ENCODE results near the gene COL6A1. TPM values are rescaled to one million over a fixed set of nuclear protein-coding genes. Genes with fewer than 3 reads are reported as not detected.

Gene COL6A1
- total RNA-seq, 1 experiment from 2014 or later = 87.5 TPM

- no peaks in the 10 kb centered on the region for H4K20me1 ChIP-seq (ENCODE audit: insufficient read depth)
- peak overlapping the region; percentile 10; the same call in 1 of the 2 replicates for H3K27ac ChIP-seq (ENCODE audit: low read depth, low read length)
- H3K36me3 ChIP-seq (ENCODE audit: control insufficient read depth in 1 of 2, insufficient read depth in 2 of 2, low read length in 2 of 2) = no peaks in the 10 kb centered on the region
- H2AFZ ChIP-seq (ENCODE audit: low read depth, low read length, poor library complexity, severe bottlenecking) = no peak overlapping the region
- H3K9me3 ChIP-seq (ENCODE audit: control insufficient read depth in 1 of 2, insufficient read depth in 1 of 2, low read depth in 1 of 2, low read length in 2 of 2) = no peaks in the 10 kb centered on the region
- TF ChIP-seq SP1 (IDR thresholded peaks at IDR 0.05; ENCODE audit: low read depth) (no peak), JUND (IDR thresholded peaks at IDR 0.05) (no peak), FOSL1 (IDR thresholded peaks at IDR 0.05; ENCODE audit: low read depth) (no peak), CTCF (IDR thresholded peaks at IDR 0.05 in 2 of 3, conservative IDR thresholded peaks at IDR 0.05 in 1 of 3; ENCODE audit: borderline replicate concordance in 1 of 3, insufficient read depth in 1 of 3, low read depth in 2 of 3, low read length in 2 of 3) (no peak), ZFX (IDR thresholded peaks at IDR 0.05) (no peak), RAD21 (IDR thresholded peaks at IDR 0.05; ENCODE audit: low read depth) (no peak), ZBTB33 (IDR thresholded peaks at IDR 0.05; ENCODE audit: extremely low read depth, insufficient replicate concordance, low read length) (no peak), POLR2A (IDR thresholded peaks at IDR 0.05; ENCODE audit: borderline replicate concordance, extremely low read depth, insufficient read depth, insufficient read length) (no peak), ELF1 (IDR thresholded peaks at IDR 0.05; ENCODE audit: borderline replicate concordance, low read depth) (no peak), REST (IDR thresholded peaks at IDR 0.05; ENCODE audit: low read depth) (no peak), EGR1 (IDR thresholded peaks at IDR 0.05; ENCODE audit: low read depth) (no peak), EZH2 (IDR thresholded peaks at IDR 0.05) (no peak), POLR2AphosphoS5 (IDR thresholded peaks at IDR 0.05; ENCODE audit: low read depth, low read length) (no peak), ATF3 (IDR thresholded peaks at IDR 0.05) (no peak), ZNF274 (IDR thresholded peaks at IDR 0.05; ENCODE audit: low read depth, low read length) (no peak), EZH2phosphoT487 (IDR thresholded peaks at IDR 0.05; ENCODE audit: borderline replicate concordance) (no peak), CEBPB (IDR thresholded peaks at IDR 0.05; ENCODE audit: low read depth) (no peak)
- TF ChIP-seq, protein P1, sequence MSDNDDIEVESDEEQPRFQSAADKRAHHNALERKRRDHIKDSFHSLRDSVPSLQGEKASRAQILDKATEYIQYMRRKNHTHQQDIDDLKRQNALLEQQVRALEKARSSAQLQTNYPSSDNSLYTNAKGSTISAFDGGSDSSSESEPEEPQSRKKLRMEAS (IDR thresholded peaks at IDR 0.05) = no peak
- no peak overlapping the region for H3K9ac ChIP-seq (ENCODE audit: low read length)
- H3K79me2 ChIP-seq (ENCODE audit: insufficient read depth, low read length) = no peaks in the 10 kb centered on the region
- H3K4me3 ChIP-seq (replicated peaks in 1 of 2; ENCODE audit: low read depth in 1 of 2, low read length in 2 of 2) = no peak overlapping the region
- H3K4me2 ChIP-seq (ENCODE audit: low read length) = peak overlapping the region; percentile 59
- no peaks in the 10 kb centered on the region for H3K27me3 ChIP-seq (ENCODE audit: insufficient read depth, low read length)
- ATAC-seq (peak; percentile 99), DNase-seq (ENCODE audit: low read depth, low spot score) (peak; percentile 12)
- no TSS peak for BruUV-seq (replicated peaks)
- intact Hi-C loops (cut with micrococcal nuclease) = no loop called here
- ChIA-PET RAD21 (ENCODE audit: low non-redundant PET in 1 of 2, low total read pairs in 2 of 2, uncharacterized antibody in 2 of 2, unreplicated experiment in 2 of 2) (no interaction called here), CTCF (no interaction called here), POLR2A (no interaction called here)
- no peaks in the 10 kb centered on the region for H3K9me2 ChIP-seq (ENCODE audit: insufficient read depth)
- peaks cover 11 to 12% of the 10 kb centered on the region in 2 experiments; a peak in 3 of 4 replicates for H3K4me1 ChIP-seq (ENCODE audit: control insufficient read depth in 1 of 2, insufficient read depth in 2 of 2, low read length in 2 of 2)
Measured at GRCh38 chr21:45950740-45951515, 30.6 kb upstream of the COL6A1 start.
